HEK293 (cell line): Measurements from ENCODE around the gene KBTBD13.

Source experiments
- CTCF ChIA-PET: fragments of 350-600 bp; formaldehyde crosslinking; extraction: SDS; loops from one replicate; lab custom pipeline; 2021; ENCODE audit warnings: antibody characterized with exemption; lab: Yijun Ruan, JAX
- POLR2A ChIA-PET: fragments of 300-600 bp; formaldehyde crosslinking; extraction: SDS; loops from one replicate; lab custom pipeline; 2020; ENCODE audit warnings: antibody characterized with exemption, inconsistent platforms; lab: Yijun Ruan, JAX
- H3K27ac ChIP-seq: fragments of 200-500 bp; sonication (Bioruptor generic); 2 replicates; pipeline ENCODE4 v1.5.1; 2014; ENCODE audit warnings: low read depth, low read length, control low read depth, inconsistent platforms; ENCODE audit errors: extremely low read depth
- H3K36me3 ChIP-seq, 2 experiments: fragments of 200-500 bp in 1 of 2; sonication (Bioruptor generic) in 1 of 2; 1 replicate in 1 of 2; 2 replicates in 1 of 2; pipeline ENCODE4 v1.5.1; 2014 to 2017; ENCODE audit warnings: inconsistent platforms in 2 of 2, low read length in 2 of 2; ENCODE audit not compliant: control insufficient read depth in 2 of 2, insufficient read depth in 1 of 2
- H3K4me1 ChIP-seq: fragments of 200-500 bp; sonication (Bioruptor generic); 2 replicates; pipeline ENCODE4 v1.5.1; 2014; ENCODE audit warnings: mild to moderate bottlenecking, low read length, inconsistent platforms; ENCODE audit not compliant: control insufficient read depth, insufficient read depth
- H3K4me3 ChIP-seq: 2 replicates; pipeline ENCODE4 v1.5.1; 2011; ENCODE audit warnings: low read depth, mild to moderate bottlenecking, control low read depth, low read length, moderate library complexity
- H3K9me3 ChIP-seq: fragments of 200-500 bp; sonication (Bioruptor generic); 2 replicates; pipeline ENCODE4 v1.5.1; 2014; ENCODE audit warnings: low read depth, low read length, inconsistent platforms; ENCODE audit not compliant: control insufficient read depth, insufficient read depth
- AEBP2 ChIP-seq: fragments of 450-650 bp; formaldehyde crosslinking; IDR thresholded peaks from 2 replicates; pipeline ENCODE4 v1.5.1; 2016; ENCODE audit warnings: missing biosample characterization, missing genetic modification characterization, borderline replicate concordance
- ATF2 ChIP-seq: fragments of 450-650 bp; formaldehyde crosslinking; IDR thresholded peaks from 2 replicates; pipeline ENCODE4 v1.5.1; 2016; ENCODE audit warnings: missing biosample characterization, missing genetic modification characterization, low read depth
- EGR2 ChIP-seq: fragments of 450-650 bp; formaldehyde crosslinking; IDR thresholded peaks from 2 replicates; pipeline ENCODE4 v1.5.1; 2016; ENCODE audit warnings: low read depth, missing biosample characterization, missing genetic modification characterization
- ELK4 ChIP-seq: IDR thresholded peaks from 2 replicates; pipeline ENCODE4 v1.6.1; 2011; ENCODE audit warnings: mild to moderate bottlenecking, low read depth, low read length, borderline replicate concordance
- GLI4 ChIP-seq: fragments of 450-650 bp; formaldehyde crosslinking; IDR thresholded peaks from 2 replicates; pipeline ENCODE4 v1.5.1; 2016; ENCODE audit warnings: missing biosample characterization, missing genetic modification characterization
- GLIS2 ChIP-seq: fragments of 450-650 bp; formaldehyde crosslinking; IDR thresholded peaks from 2 replicates; pipeline ENCODE4 v1.5.1; 2016; ENCODE audit warnings: missing biosample characterization, missing genetic modification characterization
- OVOL3 ChIP-seq: fragments of 450-650 bp; formaldehyde crosslinking; IDR thresholded peaks from 2 replicates; pipeline ENCODE4 v1.5.1; 2016; ENCODE audit warnings: missing biosample characterization, missing genetic modification characterization
- YY2 ChIP-seq: fragments of 450-650 bp; formaldehyde crosslinking; IDR thresholded peaks from 2 replicates; pipeline ENCODE4 v1.5.1; 2016; ENCODE audit warnings: missing biosample characterization, missing genetic modification characterization
- ZBTB21 ChIP-seq: fragments of 450-650 bp; formaldehyde crosslinking; IDR thresholded peaks from 2 replicates; pipeline ENCODE4 v1.5.1; 2017; ENCODE audit warnings: missing biosample characterization, missing genetic modification characterization
- ZFHX2 ChIP-seq: fragments of 450-650 bp; formaldehyde crosslinking; conservative IDR thresholded peaks from 2 replicates; pipeline ENCODE4 v1.5.1; 2016; ENCODE audit warnings: missing biosample characterization, missing genetic modification characterization
- ZFP69B ChIP-seq: fragments of 450-650 bp; formaldehyde crosslinking; IDR thresholded peaks from 2 replicates; pipeline ENCODE4 v1.5.1; 2016; ENCODE audit warnings: missing biosample characterization, missing genetic modification characterization
- ZIC2 ChIP-seq: fragments of 450-650 bp; formaldehyde crosslinking; IDR thresholded peaks from 2 replicates; pipeline ENCODE4 v1.5.1; 2016; ENCODE audit warnings: missing biosample characterization, missing genetic modification characterization
- ZNF16 ChIP-seq: fragments of 450-650 bp; formaldehyde crosslinking; IDR thresholded peaks from 2 replicates; pipeline ENCODE4 v1.5.1; 2016; ENCODE audit warnings: low read depth, missing biosample characterization, missing genetic modification characterization
- ZNF169 ChIP-seq: fragments of 450-650 bp; formaldehyde crosslinking; IDR thresholded peaks from 2 replicates; pipeline ENCODE4 v1.5.1; 2016; ENCODE audit warnings: missing biosample characterization, missing genetic modification characterization
- ZNF350 ChIP-seq: fragments of 450-650 bp; formaldehyde crosslinking; IDR thresholded peaks from 2 replicates; pipeline ENCODE4 v1.5.0; 2017; ENCODE audit warnings: missing biosample characterization, mild to moderate bottlenecking, missing genetic modification characterization
- ZNF391 ChIP-seq: fragments of 450-650 bp; formaldehyde crosslinking; IDR thresholded peaks from 2 replicates; pipeline ENCODE4 v1.5.1; 2016; ENCODE audit warnings: low read depth, missing biosample characterization, missing genetic modification characterization, borderline replicate concordance
- ZNF423 ChIP-seq: fragments of 450-650 bp; formaldehyde crosslinking; IDR thresholded peaks from 2 replicates; pipeline ENCODE4 v1.5.1; 2016; ENCODE audit warnings: missing biosample characterization, missing genetic modification characterization
- ZNF571 ChIP-seq: fragments of 450-650 bp; formaldehyde crosslinking; IDR thresholded peaks from 2 replicates; pipeline ENCODE4 v1.5.0; 2017; ENCODE audit warnings: missing biosample characterization, missing genetic modification characterization
- ZNF610 ChIP-seq: fragments of 450-650 bp; formaldehyde crosslinking; IDR thresholded peaks from 2 replicates; pipeline ENCODE4 v1.5.1; 2016; ENCODE audit warnings: missing biosample characterization, missing genetic modification characterization, borderline replicate concordance

KBTBD13 gene

DNA sequence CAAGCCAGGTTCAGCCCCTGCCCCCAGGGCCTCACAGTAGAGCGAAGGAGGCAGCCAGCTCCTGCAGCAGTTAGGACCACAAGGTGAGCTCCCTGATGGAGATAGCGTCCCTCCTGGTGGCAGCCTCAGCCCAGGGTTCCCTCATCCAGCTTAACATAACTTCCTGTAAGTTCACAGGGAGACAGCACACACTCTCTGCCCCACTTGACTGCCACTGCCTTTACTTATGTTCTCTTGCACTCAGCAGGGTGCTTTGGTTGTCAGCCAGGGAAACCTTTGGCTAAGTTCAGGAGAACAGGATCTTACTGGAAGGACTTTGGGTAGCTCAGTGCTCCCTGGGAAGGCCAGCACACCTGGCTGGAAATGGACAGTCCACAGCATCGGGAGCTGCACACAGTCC is 10.9 kb downstream of the KBTBD13 start (continued):
- TF ChIP-seq ELK4: no peak
- TF ChIP-seq ZNF571 (tag by site-specific recombination): no peak
- TF ChIP-seq ZNF350 (tag by site-specific recombination): no peak
- TF ChIP-seq GLIS2: no peak
- TF ChIP-seq ATF2: no peak
- no peak for TF ChIP-seq ZNF610 (tag by site-specific recombination)

DNA sequence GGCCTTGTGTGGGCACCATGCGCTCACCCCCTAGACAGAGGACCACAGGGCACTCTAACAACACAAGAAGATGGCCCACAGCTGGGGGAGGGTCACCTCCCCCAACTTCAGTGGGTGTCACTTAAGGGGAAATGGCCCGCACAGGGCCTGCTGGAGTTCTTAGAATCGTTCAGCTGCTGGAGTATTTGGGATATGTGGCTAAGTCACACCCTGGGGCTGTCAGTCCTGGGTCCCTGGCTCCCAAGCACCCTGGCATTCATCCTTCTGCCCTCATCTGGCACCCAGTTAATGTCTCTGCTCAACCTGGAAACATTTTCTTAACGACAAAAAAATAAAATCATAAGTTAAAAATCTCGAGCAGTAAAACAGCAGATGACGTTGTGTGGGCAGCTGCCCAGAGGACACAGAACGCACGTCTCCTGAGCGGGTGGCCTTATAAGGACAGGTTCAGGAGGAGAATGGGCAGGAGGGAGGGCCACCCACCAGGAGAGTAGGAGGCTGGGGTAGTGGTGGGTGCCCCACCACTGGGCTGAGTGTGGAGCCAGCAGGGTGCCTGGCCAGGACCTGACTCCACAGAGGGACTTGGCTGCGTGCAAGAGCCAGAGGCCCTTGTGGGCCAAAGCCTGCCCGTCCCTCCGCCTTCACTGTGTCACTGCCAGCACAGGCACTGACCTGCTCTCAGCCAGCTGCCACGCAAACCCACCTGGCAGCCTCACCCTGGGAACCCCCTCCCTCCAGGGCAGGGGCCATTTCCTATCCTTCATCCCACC is 11.5 kb downstream of the KBTBD13 start:
- Histone ChIP-seq H3K4me1 (no peaks in the 10 kb centered on the region), H3K27ac (no peak overlapping the region), H3K9me3 (no peaks in the 10 kb centered on the region), H3K4me3 (no peak overlapping the region), H3K36me3 (no peaks in the 10 kb centered on the region)
- ChIA-PET POLR2A (no interaction called here), CTCF (interaction anchor here (0.6 to 1.9 kb wide), 4 partner anchors 7 to 124 kb away, joined by 3 to 10 read pairs (median 6); no protein-coding TSS in a partner anchor)
- TF ChIP-seq ZFHX2 (tag by site-specific recombination) (peak; percentile 73; the same call in 1 of the 2 replicates), ZNF169 (tag by site-specific recombination) (no peak), EGR2 (tag by site-specific recombination) (peak; percentile 38; the same call in 1 of the 2 replicates), ZIC2 (tag by site-specific recombination) (peak; percentile 71)

- Histone ChIP-seq H3K36me3 (no peaks in the 10 kb centered on the region), H3K9me3 (no peaks in the 10 kb centered on the region), H3K4me1 (no peaks in the 10 kb centered on the region), H3K4me3 (no peak overlapping the region), H3K27ac (no peak overlapping the region)
- ChIA-PET CTCF (interaction anchor here (1.5 kb wide), 1 partner anchor 13 kb away, joined by 6 read pairs; no protein-coding TSS in a partner anchor), POLR2A (no interaction called here)
- TF ChIP-seq YY2: no peak
- no peak for TF ChIP-seq ZBTB21 (tag by site-specific recombination)
- TF ChIP-seq ZNF423 (tag by site-specific recombination): no peak
- TF ChIP-seq ZFP69B: no peak
- TF ChIP-seq AEBP2: no peak
- TF ChIP-seq ZNF391 (tag by site-specific recombination): no peak
- no peak for TF ChIP-seq ZNF16
- TF ChIP-seq GLI4 (tag by site-specific recombination): no peak
- no peak for TF ChIP-seq OVOL3 (tag by site-specific recombination)
Observed at GRCh38 chr15:65088643-65089021, 12.1 kb downstream of the KBTBD13 start.
